Measurements from ENCODE around the gene GRIA2. TPM values are rescaled to one million over a fixed set of nuclear protein-coding genes. Genes with fewer than 3 reads are reported as not detected.

GRIA2 gene
- total RNA-seq, 3 donors from 2014 or later, result 2.3 to 4.8 TPM; not detected in 1

DNA sequence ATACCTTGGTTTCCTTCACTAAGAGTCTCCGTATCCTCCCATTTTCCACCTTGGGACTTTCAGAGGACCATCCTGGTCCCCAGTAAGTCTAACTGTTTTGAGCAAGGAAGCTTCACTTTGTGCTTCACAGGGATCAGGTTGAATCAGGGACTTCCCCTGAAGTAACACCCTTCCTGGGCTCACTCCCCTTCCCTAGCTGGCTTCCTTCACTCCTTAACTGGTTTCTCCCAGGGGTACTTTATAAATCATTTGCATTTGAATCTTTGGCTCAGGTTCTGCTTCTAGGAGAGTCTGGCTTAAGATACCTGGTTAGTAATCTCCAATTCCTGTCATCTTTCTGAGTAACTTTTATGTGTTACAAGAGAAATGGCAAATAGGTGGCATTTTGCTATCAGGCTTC is 24.5 kb upstream of the GRIA2 start:
- Histone ChIP-seq H3K4me1 (no peaks in the 10 kb centered on the region), H3K27me3 (no peaks in the 10 kb centered on the region), H3K9me3 (no peaks in the 10 kb centered on the region), H3K36me3 (no peaks in the 10 kb centered on the region), H3K4me3 (no peak overlapping the region), H3K27ac (no peak overlapping the region)
- intact Hi-C loops (cut with DNase I; ENCODE audit: low total_unique reads), result no loop called here
- no peak for DNase-seq (ENCODE audit: low spot score in 2 of 2)
- no peak for TF ChIP-seq POLR2A (IDR thresholded peaks at IDR 0.05)
- no peak for TF ChIP-seq POLR2AphosphoS5 (IDR thresholded peaks at IDR 0.05)
- TF ChIP-seq, protein P1, sequence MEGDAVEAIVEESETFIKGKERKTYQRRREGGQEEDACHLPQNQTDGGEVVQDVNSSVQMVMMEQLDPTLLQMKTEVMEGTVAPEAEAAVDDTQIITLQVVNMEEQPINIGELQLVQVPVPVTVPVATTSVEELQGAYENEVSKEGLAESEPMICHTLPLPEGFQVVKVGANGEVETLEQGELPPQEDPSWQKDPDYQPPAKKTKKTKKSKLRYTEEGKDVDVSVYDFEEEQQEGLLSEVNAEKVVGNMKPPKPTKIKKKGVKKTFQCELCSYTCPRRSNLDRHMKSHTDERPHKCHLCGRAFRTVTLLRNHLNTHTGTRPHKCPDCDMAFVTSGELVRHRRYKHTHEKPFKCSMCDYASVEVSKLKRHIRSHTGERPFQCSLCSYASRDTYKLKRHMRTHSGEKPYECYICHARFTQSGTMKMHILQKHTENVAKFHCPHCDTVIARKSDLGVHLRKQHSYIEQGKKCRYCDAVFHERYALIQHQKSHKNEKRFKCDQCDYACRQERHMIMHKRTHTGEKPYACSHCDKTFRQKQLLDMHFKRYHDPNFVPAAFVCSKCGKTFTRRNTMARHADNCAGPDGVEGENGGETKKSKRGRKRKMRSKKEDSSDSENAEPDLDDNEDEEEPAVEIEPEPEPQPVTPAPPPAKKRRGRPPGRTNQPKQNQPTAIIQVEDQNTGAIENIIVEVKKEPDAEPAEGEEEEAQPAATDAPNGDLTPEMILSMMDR (IDR thresholded peaks at IDR 0.05), result no peak

DNA sequence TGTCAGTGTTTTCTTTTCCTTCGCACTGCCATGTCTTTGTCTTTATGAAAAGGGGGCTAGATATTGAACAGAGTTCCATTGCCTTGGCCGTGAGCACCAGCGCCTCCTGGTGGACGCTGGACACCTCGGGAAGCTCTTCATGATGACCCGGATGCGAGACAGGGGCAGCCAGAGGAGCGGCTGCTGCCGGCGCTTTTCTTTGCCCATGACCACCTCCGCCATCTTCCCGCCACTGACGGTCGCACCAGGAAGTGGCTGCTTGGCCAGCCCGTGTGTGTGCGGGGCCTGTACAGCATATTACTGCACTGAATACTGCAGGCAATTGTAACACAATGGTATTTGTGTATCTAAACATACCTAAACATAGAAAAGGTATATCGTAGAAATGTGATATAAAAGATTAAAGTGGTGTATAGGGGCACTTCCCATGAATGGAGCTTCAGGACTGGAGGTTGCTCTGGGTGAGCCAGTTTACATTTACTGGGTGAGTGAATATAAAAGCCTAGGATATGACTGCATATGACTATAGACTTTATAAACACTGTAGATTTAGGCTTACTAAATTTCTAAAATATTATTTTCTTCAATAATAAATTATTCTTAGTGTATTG is 15.8 kb upstream of the GRIA2 start:
- Histone ChIP-seq H3K27me3 (no peaks in the 10 kb centered on the region), H3K36me3 (no peaks in the 10 kb centered on the region), H3K9me3 (no peaks in the 10 kb centered on the region), H3K4me1 (no peaks in the 10 kb centered on the region), H3K27ac (no peak overlapping the region), H3K4me3 (no peak overlapping the region)
- intact Hi-C loops (cut with DNase I; ENCODE audit: low total_unique reads), result no loop called here
- TF ChIP-seq, protein P1 (IDR thresholded peaks at IDR 0.05), result no peak
- TF ChIP-seq POLR2AphosphoS5 (IDR thresholded peaks at IDR 0.05) (no peak), POLR2A (IDR thresholded peaks at IDR 0.05) (no peak)
- no peak for DNase-seq (ENCODE audit: low spot score in 2 of 2)

DNA sequence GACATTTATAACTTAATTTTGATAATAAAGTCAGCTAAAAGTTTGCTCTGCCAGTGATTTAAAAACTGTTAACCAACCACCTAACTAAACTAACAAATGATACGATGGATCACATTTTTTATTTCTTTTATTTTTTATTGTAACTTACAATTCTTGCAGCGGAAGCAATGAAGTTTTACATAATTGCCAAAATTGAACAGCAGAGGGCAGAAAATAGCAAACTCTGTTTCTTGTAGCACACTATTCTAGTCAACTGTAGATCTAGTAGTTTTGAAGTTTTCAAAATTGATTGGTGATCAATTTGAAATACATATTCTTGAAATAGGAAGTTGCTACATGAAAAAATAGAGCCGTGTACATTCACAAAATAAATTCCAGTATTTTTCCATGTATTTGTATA is 2.8 kb upstream of the GRIA2 start:
- Histone ChIP-seq H3K4me1 (peaks cover 4 to 5% of the 10 kb centered on the region in 2 donors), H3K4me3 (no peak overlapping the region), H3K9me3 (no peaks in the 10 kb centered on the region), H3K27ac (no peak overlapping the region), H3K27me3 (peaks cover 0 to 16% of the 10 kb centered on the region in 2 donors), H3K36me3 (no peaks in the 10 kb centered on the region)
- DNase-seq (ENCODE audit: low spot score in 2 of 2), result no peak
- intact Hi-C loops (cut with DNase I; ENCODE audit: low total_unique reads), result no loop called here
- TF ChIP-seq, protein P1 (IDR thresholded peaks at IDR 0.05), result peak in 2 of 3 donors; percentile 30 to 48
- TF ChIP-seq POLR2A (IDR thresholded peaks at IDR 0.05), result no peak
- TF ChIP-seq POLR2AphosphoS5 (IDR thresholded peaks at IDR 0.05), result no peak

DNA sequence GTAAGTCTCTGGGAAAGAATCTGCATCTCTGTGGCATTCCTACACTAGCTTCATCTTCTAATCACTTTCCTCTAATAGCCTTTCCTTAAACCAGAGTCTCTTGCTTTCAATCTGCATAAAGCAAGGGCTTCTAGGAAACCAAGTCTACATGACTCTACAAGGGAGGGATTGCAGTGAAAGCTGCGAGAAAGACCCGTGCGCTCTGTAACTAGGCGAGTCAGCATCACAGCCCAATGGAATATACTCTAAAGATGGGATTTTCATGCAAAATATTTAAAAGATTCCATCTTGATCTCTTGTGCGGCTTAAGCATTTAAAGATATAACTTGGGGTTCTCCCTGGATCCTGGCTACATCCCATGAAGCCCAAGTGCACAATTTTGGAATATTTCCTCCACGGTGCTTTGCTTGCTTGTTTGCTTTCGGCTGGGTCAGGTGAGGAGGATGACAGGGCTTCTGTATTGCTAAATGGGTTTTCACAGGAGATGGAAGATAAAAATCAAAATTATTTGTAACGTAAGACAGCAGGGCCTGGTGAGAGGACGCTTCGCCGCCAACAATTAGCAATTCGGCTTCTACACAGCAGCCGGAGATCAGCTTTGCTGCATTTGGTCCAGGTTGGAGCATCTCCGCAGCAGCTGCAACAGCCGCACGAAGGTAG is 687 bp upstream of the GRIA2 start:
- intact Hi-C loops (cut with DNase I; ENCODE audit: low total_unique reads), result loop anchor here (10.0 kb wide), 1 partner anchor 755 kb away; no protein-coding TSS in a partner anchor
- H3K4me1 ChIP-seq, result peaks cover 4 to 5% of the 10 kb centered on the region in 2 donors
- H3K27ac ChIP-seq, result no peak overlapping the region
- H3K36me3 ChIP-seq, result no peaks in the 10 kb centered on the region
- H3K9me3 ChIP-seq, result no peaks in the 10 kb centered on the region
- H3K27me3 ChIP-seq, result peaks cover 0 to 20% of the 10 kb centered on the region in 2 donors
- TF ChIP-seq POLR2A (IDR thresholded peaks at IDR 0.05) (no peak), POLR2AphosphoS5 (IDR thresholded peaks at IDR 0.05) (no peak)
- TF ChIP-seq, protein P1 (IDR thresholded peaks at IDR 0.05), result no peak
- DNase-seq (ENCODE audit: low spot score in 2 of 2), result no peak
- peak overlapping the region in 2 of 3 donors; percentile 48 to 65 for H3K4me3 ChIP-seq

DNA sequence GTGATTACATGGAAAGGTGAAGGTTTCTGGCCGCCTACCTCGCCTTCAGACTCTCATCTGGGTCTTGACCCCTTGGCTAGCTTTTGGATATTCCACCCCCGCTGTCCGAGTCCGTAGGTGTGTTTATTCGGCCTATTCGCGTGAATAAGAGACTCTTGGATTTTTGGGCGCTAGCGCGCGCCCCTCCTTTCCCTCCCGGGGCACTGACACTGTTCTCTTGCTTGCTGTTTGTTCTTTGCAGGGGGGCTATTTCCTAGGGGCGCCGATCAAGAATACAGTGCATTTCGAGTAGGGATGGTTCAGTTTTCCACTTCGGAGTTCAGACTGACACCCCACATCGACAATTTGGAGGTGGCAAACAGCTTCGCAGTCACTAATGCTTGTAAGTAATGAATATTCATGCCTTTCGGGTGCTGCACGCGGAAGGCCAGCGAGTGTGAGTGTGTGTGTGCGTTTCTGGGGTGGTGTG is 932 bp downstream of the GRIA2 start:
- peak overlapping the region in 2 of 3 donors; percentile 51 to 71 for H3K4me3 ChIP-seq

More for the DNA sequence above, 932 bp downstream of the GRIA2 start:
- no peak overlapping the region for H3K27ac ChIP-seq
- TF ChIP-seq, protein P1 (IDR thresholded peaks at IDR 0.05), result no peak
- TF ChIP-seq POLR2A (IDR thresholded peaks at IDR 0.05) (no peak), POLR2AphosphoS5 (IDR thresholded peaks at IDR 0.05) (no peak)
- peaks cover 0 to 20% of the 10 kb centered on the region in 2 donors for H3K27me3 ChIP-seq
- peaks cover 4 to 5% of the 10 kb centered on the region in 2 donors for H3K4me1 ChIP-seq
- DNase-seq (ENCODE audit: low spot score in 2 of 2), result no peak
- H3K36me3 ChIP-seq, result no peaks in the 10 kb centered on the region
- intact Hi-C loops (cut with DNase I; ENCODE audit: low total_unique reads), result loop anchor here (10.0 kb wide), 1 partner anchor 753 kb away; no protein-coding TSS in a partner anchor
- no peaks in the 10 kb centered on the region for H3K9me3 ChIP-seq
